M059J (cell line): Measurements from ENCODE around the gene SLC4A7. TPM values are rescaled to one million over a fixed set of nuclear protein-coding genes. Genes with fewer than 3 reads are reported as not detected.
"Not testable (repeated sequence)": the region's sequence is repeated elsewhere in the genome, so short reads cannot be mapped to it uniquely, and the experiment has no call there.

Experiments
- DNase-seq: peaks from one replicate; pipeline ENCODE4 v3.0.0-alpha.2; 2012; ENCODE audit warnings: low read depth
- total RNA-seq: library from RNA; depleted of rRNA; stranded (reverse); fragments of >200 nt; shearing (Covaris generic); gene quantifications from 2 replicates; pipeline ENCODE4 v1.2.3, GENCODE V29; 2014

Gene SLC4A7
- total RNA-seq, 1 experiment from 2014 or later: 50.1 TPM

GRCh38 chr3:27360113-27361078 is 123.8 kb downstream of the SLC4A7 start:
- peak; percentile 27 for DNase-seq

GRCh38 chr3:27358372-27358771 is 125.8 kb downstream of the SLC4A7 start:
- no peak for DNase-seq

- peak; percentile 57 for DNase-seq
Measured at GRCh38 chr3:27357665-27358258, 126.4 kb downstream of the SLC4A7 start.

- DNase-seq: no peak
Measured at GRCh38 chr3:27356976-27357375, 127.2 kb downstream of the SLC4A7 start.

- no peak for DNase-seq
Measured at GRCh38 chr3:27354588-27355203, 129.5 kb downstream of the SLC4A7 start.

- no peak for DNase-seq
Measured at GRCh38 chr3:27354161-27354560, 130.0 kb downstream of the SLC4A7 start.

GRCh38 chr3:27353221-27353620 is 131.0 kb downstream of the SLC4A7 start:
- no peak for DNase-seq

- no peak for DNase-seq
Measured at GRCh38 chr3:27352047-27352446, 132.1 kb downstream of the SLC4A7 start.

GRCh38 chr3:27349832-27350231 is 134.4 kb downstream of the SLC4A7 start:
- DNase-seq: no peak

GRCh38 chr3:27345959-27346865 is 138.0 kb downstream of the SLC4A7 start:
- DNase-seq: no peak

GRCh38 chr3:27345493-27345892 is 138.7 kb downstream of the SLC4A7 start:
- DNase-seq: no peak

- no peak for DNase-seq
Measured at GRCh38 chr3:27345045-27345444, 139.1 kb downstream of the SLC4A7 start.

- DNase-seq: no peak
Measured at GRCh38 chr3:27344192-27344591, 140.0 kb downstream of the SLC4A7 start.

- no peak for DNase-seq
Measured at GRCh38 chr3:27342267-27342666, 141.9 kb downstream of the SLC4A7 start.

- DNase-seq: no peak
Measured at GRCh38 chr3:27340534-27340933, 143.7 kb downstream of the SLC4A7 start.

- DNase-seq: no peak
Measured at GRCh38 chr3:27335571-27335970, 148.6 kb downstream of the SLC4A7 start.

GRCh38 chr3:27333843-27334242 is 150.3 kb downstream of the SLC4A7 start:
- no peak for DNase-seq

GRCh38 chr3:27328982-27329762 is 155.0 kb downstream of the SLC4A7 start:
- not testable (repeated sequence) for DNase-seq

GRCh38 chr3:27326629-27327545 is 157.3 kb downstream of the SLC4A7 start:
- DNase-seq: peak; percentile 88

- peak; percentile 61 for DNase-seq
Measured at GRCh38 chr3:27326202-27326601, 158.0 kb downstream of the SLC4A7 start.
